ENCODE results near the gene EFCAB11. TPM values are rescaled to one million over a fixed set of nuclear protein-coding genes. Genes with fewer than 3 reads are reported as not detected.

The EFCAB11 gene
- total RNA-seq, 2 experiments from 2014 or later: 9.2 to 11.6 TPM

DNA sequence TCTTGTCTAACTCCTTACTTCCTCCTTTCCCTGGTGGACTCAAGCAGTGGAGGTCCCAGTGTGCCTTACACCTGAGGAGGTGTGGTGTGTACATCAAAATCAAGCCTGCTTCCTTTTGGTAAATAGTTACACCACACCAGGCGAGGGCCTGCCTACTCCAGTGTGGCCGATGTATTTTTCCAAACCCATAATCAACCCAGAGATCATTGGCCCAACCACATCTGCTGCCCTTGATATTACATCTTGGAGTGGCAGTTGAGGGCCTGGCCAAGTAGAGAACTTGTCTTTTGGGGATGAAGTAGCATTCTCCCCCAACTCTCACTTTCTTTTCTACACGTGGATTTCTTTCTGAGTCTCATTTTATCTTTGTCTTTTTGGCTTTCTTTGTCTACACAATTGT lies 187.4 kb downstream of the EFCAB11 start:
- Mint-ChIP-seq H3K4me1 (peaks cover 37% of the 10 kb centered on the region), H3K27ac (peak overlapping the region; percentile 85), H3K4me3 (peak overlapping the region; percentile 67), H3K9me3 (no peaks in the 10 kb centered on the region), H3K27me3 (peaks cover 4% of the 10 kb centered on the region), H3K36me3 (no peaks in the 10 kb centered on the region)
- ATAC-seq (ENCODE audit: low read depth): peak; percentile 8
- POLR2A ChIA-PET: interaction anchor here (0.8 to 1.3 kb wide), 4 partner anchors 44 to 149 kb away, joined by 3 to 5 read pairs (median 4); no protein-coding TSS in a partner anchor
- DNase-seq: no peak

DNA sequence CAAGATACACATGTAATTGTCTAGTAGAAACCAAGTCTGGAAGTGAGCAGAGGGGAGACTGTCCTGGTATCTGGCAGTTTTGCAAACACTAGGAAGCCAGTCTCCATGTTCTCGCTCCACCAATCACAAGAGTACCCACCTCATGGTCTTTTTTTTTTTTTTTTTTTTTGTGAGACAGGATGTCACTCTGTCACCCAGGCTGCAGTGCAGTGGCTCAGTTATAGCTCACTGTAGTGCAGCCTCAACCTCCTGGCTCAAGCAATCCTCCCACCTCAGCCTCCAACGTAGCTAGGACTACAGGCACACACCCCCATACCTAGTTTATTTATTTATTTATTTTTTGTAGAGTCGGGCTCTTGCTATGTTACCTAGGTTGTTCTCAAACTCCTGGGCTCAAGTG lies 189.2 kb downstream of the EFCAB11 start:
- H3K4me3 Mint-ChIP-seq: no peak overlapping the region
- POLR2A ChIA-PET: interaction anchor here (0.6 to 0.8 kb wide), 2 partner anchors 144 to 337 kb away, joined by 3 to 4 read pairs; no protein-coding TSS in a partner anchor
- DNase-seq (no peak), ATAC-seq (ENCODE audit: low read depth) (no peak)
- H3K4me1 Mint-ChIP-seq: peaks cover 24% of the 10 kb centered on the region
- H3K9me3 Mint-ChIP-seq: no peaks in the 10 kb centered on the region
- H3K27ac Mint-ChIP-seq: no peak overlapping the region
- peaks cover 3% of the 10 kb centered on the region for H3K27me3 Mint-ChIP-seq
- peaks cover 2% of the 10 kb centered on the region for H3K36me3 Mint-ChIP-seq

DNA sequence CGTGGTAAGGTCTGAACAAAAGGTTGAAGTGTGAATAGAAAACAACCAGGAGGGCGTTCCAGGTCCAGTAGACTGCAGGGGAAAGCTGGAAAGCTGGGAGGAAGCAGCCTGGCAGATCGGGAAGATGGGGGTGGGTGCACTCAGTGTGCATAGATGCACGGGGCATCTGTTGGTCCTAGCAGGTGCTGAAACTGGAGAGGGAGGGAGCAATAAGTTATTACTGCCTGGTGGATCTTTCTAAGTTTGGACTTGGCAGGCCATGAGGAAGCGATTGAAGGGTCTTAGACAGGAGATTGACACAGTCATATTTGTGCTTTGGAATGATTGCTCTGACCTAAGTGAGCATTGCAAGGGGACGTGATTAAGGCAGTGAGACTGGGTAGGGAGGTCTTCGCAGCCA lies 194.4 kb downstream of the EFCAB11 start:
- POLR2A ChIA-PET: no interaction called here

DNA sequence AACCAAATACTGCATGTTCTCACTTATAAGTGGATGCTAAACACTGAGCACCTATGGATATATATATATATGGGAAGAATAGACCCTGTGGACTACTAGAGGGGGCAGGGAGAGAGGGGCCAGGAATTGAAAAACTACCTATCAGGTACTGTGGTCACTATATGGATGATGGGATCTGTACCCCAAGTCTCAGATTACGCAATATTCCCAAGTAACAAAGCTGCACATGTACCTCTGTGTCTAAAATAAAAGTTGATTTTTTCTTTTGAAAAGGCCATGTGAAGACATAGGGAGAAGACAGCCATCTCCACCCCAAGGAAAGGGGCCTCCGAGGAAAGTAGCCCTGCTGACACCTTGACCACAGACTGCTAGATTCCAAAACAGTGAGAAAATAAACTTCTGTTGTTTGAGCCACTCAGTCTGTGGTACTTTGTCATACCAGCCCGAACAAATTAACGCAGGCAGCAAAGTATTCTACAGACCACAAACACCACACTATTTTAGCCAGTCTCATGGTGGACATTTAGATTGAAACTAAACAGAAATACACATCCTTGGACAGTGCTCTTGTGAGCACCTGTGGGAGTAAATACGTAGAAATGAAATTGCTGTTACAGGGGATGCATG lies 197.1 kb downstream of the EFCAB11 start:
- H3K4me3 Mint-ChIP-seq: no peak overlapping the region
- peaks cover 15% of the 10 kb centered on the region for H3K36me3 Mint-ChIP-seq
- H3K9me3 Mint-ChIP-seq: peaks cover 15% of the 10 kb centered on the region
- no peaks in the 10 kb centered on the region for H3K27me3 Mint-ChIP-seq
- no peak overlapping the region for H3K27ac Mint-ChIP-seq
- ATAC-seq (ENCODE audit: low read depth): no peak
- POLR2A ChIA-PET: no interaction called here
- no peak for DNase-seq
- H3K4me1 Mint-ChIP-seq: peaks cover 12% of the 10 kb centered on the region

More for the DNA sequence above, 194.4 kb downstream of the EFCAB11 start:
- DNase-seq: no peak
- Mint-ChIP-seq H3K4me1 (peaks cover 10% of the 10 kb centered on the region), H3K27ac (no peak overlapping the region), H3K9me3 (peaks cover 8% of the 10 kb centered on the region), H3K36me3 (peaks cover 2% of the 10 kb centered on the region), H3K4me3 (no peak overlapping the region), H3K27me3 (no peaks in the 10 kb centered on the region)
- no peak for ATAC-seq (ENCODE audit: low read depth)

DNA sequence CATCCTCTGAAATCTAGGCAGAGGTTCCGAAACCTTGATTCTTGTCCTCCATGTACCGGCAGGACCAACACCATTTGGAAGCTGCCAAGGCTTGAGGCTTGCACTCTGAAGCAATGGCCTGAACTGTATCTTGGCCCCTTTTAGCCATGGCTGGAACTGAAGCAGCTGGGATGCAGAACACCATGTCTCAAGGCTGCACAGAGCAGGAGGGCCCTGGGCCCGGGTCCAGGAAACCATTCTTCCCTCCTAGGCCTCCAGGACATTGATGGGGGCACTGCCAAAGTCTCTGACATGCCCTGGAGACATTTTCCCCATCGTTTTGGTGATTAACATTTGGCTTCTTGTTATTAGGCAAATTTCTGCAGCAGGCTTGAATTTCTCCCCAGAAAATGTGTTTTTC lies 198.7 kb downstream of the EFCAB11 start:
- Mint-ChIP-seq H3K9me3 (peaks cover 15% of the 10 kb centered on the region), H3K27me3 (no peaks in the 10 kb centered on the region), H3K4me1 (peaks cover 22% of the 10 kb centered on the region), H3K36me3 (peaks cover 15% of the 10 kb centered on the region), H3K27ac (no peak overlapping the region), H3K4me3 (no peak overlapping the region)
- POLR2A ChIA-PET: no interaction called here
- ATAC-seq (ENCODE audit: low read depth) (no peak), DNase-seq (no peak)

DNA sequence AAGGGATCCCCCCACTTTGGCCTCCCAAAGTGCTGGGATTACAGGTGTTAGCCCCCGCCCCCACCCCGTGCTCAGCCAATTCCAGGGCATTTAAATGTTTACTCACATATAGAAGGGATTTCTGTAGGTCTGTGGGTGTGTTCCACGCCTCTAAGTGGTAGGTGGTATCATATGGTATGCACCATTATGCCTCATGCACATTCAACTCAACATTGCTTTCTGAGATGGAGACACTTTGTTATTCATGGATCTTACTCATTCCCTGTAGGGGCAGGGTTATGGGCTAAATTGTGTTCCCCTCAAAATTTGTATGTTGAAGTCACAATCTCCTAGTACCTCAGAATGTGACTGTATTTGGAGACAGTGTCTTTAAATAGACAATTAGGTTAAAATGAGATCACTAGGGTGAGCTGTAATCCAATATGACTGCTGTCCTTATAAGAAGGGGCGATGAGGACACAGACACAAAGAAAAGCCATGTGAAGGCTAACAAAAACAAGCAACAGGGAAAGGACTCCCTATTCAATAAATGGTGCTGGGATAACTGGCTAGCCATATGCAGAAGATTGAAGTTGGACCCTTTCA lies 200.6 kb downstream of the EFCAB11 start:
- POLR2A ChIA-PET: interaction anchor here (0.7 kb wide), 1 partner anchor 149 kb away, joined by 3 read pairs; no protein-coding TSS in a partner anchor
- DNase-seq (no peak), ATAC-seq (ENCODE audit: low read depth) (no peak)
- peaks cover 23% of the 10 kb centered on the region for H3K4me1 Mint-ChIP-seq
- peaks cover 16% of the 10 kb centered on the region for H3K36me3 Mint-ChIP-seq
- H3K27ac Mint-ChIP-seq: no peak overlapping the region
- H3K27me3 Mint-ChIP-seq: no peaks in the 10 kb centered on the region
- peaks cover 19% of the 10 kb centered on the region for H3K9me3 Mint-ChIP-seq
- H3K4me3 Mint-ChIP-seq: no peak overlapping the region

DNA sequence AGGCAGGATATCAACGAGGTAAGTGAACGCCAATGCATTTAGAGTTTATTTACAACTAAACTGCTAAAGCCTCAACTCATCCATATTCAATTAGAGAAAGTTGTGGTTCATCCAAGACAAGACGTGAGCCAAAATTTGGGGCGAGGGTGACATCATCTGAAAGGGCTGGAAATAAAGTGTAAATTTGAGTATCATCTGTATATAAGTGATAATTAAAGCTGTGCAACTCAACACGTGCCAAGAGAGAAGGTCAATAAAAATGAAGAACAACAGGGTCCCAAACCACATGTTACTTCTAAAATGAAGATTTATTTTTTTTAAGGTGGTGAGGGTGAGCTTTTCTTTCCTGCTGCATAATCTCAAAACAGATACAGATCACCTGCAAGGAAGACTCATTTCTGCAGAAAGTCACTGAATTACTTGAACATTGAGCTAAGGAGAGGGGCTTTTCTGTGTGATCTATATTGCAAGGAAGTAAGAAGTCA lies 203.6 kb downstream of the EFCAB11 start:
- Mint-ChIP-seq H3K27ac (no peak overlapping the region), H3K36me3 (peaks cover 22% of the 10 kb centered on the region), H3K4me3 (no peak overlapping the region), H3K4me1 (peaks cover 19% of the 10 kb centered on the region), H3K9me3 (peaks cover 24% of the 10 kb centered on the region), H3K27me3 (no peaks in the 10 kb centered on the region)
- ATAC-seq (ENCODE audit: low read depth) (no peak), DNase-seq (no peak)
- POLR2A ChIA-PET: no interaction called here

DNA sequence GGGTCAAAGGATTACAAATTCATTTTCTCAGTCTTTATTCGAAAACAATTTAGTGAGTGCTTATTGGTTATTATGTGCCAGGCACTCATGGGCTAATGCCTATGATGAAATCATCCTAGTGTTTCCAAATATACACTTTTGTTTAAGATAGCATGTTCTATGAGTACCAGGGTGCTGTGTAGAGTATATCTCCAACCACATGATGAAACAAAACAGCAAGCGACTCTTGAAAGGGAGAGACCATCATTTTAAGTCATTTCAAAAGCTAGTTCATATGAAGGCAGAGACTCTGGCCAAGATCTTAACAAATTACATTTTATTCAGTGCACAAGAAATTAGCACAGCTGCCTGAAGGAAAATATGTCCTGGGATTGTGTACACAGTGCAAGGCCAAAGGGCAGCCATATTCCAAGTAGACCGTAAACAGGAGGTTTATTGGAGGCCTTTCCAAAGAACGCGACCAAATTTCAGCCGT lies 204.2 kb downstream of the EFCAB11 start:
- ATAC-seq (ENCODE audit: low read depth): no peak
- POLR2A ChIA-PET: no interaction called here
- Mint-ChIP-seq H3K9me3 (peaks cover 28% of the 10 kb centered on the region), H3K36me3 (peaks cover 22% of the 10 kb centered on the region), H3K27ac (no peak overlapping the region), H3K4me1 (peaks cover 19% of the 10 kb centered on the region), H3K4me3 (no peak overlapping the region), H3K27me3 (no peaks in the 10 kb centered on the region)
- no peak for DNase-seq

DNA sequence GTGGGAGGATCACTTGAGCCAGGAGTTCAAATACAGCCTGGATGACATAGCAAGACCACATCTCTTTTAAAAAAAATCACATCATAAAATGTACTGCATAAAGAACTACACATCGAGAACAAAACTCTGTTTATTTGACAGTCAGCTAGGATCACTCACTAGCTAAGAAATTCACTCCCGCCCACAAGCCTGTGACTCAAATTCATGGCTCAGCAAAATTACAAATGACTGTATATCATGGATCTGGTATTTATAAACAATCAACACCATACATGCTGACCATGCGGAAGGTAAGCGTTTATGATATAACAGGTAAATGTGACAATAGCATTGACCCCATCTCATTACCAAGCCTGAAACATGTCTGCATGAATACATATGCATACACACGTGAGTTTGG lies 206.5 kb downstream of the EFCAB11 start:
- DNase-seq: no peak
- peaks cover 16% of the 10 kb centered on the region for H3K4me1 Mint-ChIP-seq
- H3K9me3 Mint-ChIP-seq: peaks cover 23% of the 10 kb centered on the region
- POLR2A ChIA-PET: no interaction called here
- no peak for ATAC-seq (ENCODE audit: low read depth)
- H3K36me3 Mint-ChIP-seq: peaks cover 13% of the 10 kb centered on the region
- no peak overlapping the region for H3K4me3 Mint-ChIP-seq
- H3K27ac Mint-ChIP-seq: no peak overlapping the region
- H3K27me3 Mint-ChIP-seq: no peaks in the 10 kb centered on the region

DNA sequence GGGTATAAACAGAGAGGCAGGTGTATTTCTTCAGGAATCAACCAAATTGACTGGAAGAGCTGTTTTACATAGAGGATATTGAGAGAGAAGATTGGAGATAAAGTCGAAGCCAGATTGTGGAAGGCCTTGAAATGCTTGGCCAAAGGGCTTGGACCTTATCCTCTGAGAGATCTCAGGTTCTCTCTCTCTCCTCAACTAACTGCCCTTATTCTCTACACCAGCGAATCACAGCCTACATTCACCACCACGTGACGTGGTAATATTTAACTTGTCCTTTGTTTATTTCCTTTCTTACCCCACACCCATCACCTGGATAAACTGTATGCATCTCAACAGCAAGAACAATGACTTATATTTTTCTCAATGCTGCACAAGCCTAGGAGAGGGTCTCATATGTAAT lies 207.4 kb downstream of the EFCAB11 start:
- H3K27me3 Mint-ChIP-seq: no peaks in the 10 kb centered on the region
- peaks cover 16% of the 10 kb centered on the region for H3K4me1 Mint-ChIP-seq
- peaks cover 10% of the 10 kb centered on the region for H3K36me3 Mint-ChIP-seq
- ATAC-seq (ENCODE audit: low read depth): no peak
- H3K27ac Mint-ChIP-seq: no peak overlapping the region
- DNase-seq: no peak
- no peak overlapping the region for H3K4me3 Mint-ChIP-seq
- POLR2A ChIA-PET: no interaction called here
- peaks cover 24% of the 10 kb centered on the region for H3K9me3 Mint-ChIP-seq

DNA sequence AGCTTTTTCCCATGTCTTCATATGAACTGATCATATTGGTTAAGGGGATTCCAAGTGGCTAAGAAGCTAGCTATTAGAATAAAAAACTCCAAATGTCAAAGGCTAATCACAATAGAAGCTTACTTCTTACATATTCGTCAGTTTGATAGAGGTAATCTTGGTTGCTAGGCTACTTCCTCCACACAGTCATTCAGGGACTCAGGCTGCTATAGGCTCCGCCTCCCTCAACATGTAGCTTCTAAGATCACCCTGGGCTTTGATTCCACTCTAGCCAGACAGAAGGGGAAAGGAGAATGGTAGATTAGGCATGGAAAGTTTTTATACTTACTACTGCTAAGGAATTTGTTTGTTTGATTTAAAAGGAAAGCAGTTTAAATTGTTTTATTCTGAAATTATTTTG lies 207.9 kb downstream of the EFCAB11 start:
- H3K27ac Mint-ChIP-seq: no peak overlapping the region
- POLR2A ChIA-PET: no interaction called here

DNA sequence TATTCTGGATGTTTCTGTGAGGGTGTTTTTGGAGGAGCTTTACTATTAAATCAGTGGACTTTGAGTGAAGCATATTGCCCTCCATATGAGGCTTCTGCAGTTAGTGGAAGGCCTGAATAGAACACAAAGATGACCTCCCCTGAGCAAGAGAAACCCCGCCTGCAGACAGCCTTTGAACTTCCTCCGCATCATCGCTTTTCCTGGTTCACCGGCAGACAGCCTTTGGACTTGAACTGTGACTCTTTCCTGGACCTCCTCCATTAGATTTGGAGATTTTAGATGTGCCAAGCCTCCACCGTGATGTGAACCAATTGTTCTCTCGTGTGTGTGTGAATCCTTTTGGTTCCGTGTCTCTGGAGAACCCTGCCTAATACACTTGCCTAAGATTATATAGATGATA lies 208.4 kb downstream of the EFCAB11 start:
- peaks cover 13% of the 10 kb centered on the region for H3K36me3 Mint-ChIP-seq
- POLR2A ChIA-PET: no interaction called here
- peaks cover 9% of the 10 kb centered on the region for H3K4me1 Mint-ChIP-seq
- DNase-seq (no peak), ATAC-seq (ENCODE audit: low read depth) (no peak)
- H3K9me3 Mint-ChIP-seq: peaks cover 29% of the 10 kb centered on the region
- H3K27me3 Mint-ChIP-seq: no peaks in the 10 kb centered on the region
- no peak overlapping the region for H3K27ac Mint-ChIP-seq
- no peak overlapping the region for H3K4me3 Mint-ChIP-seq

More for the DNA sequence above, 207.9 kb downstream of the EFCAB11 start:
- H3K36me3 Mint-ChIP-seq: peaks cover 13% of the 10 kb centered on the region
- no peak overlapping the region for H3K4me3 Mint-ChIP-seq
- H3K4me1 Mint-ChIP-seq: peaks cover 14% of the 10 kb centered on the region
- H3K27me3 Mint-ChIP-seq: no peaks in the 10 kb centered on the region
- ATAC-seq (ENCODE audit: low read depth) (no peak), DNase-seq (no peak)
- peaks cover 28% of the 10 kb centered on the region for H3K9me3 Mint-ChIP-seq
